Measurements from ENCODE around the gene SCGB2A2. TPM values are rescaled to one million over a fixed set of nuclear protein-coding genes. Genes with fewer than 3 reads are reported as not detected.

SCGB2A2 gene
- total RNA-seq, result not detected in 2 replicates

DNA sequence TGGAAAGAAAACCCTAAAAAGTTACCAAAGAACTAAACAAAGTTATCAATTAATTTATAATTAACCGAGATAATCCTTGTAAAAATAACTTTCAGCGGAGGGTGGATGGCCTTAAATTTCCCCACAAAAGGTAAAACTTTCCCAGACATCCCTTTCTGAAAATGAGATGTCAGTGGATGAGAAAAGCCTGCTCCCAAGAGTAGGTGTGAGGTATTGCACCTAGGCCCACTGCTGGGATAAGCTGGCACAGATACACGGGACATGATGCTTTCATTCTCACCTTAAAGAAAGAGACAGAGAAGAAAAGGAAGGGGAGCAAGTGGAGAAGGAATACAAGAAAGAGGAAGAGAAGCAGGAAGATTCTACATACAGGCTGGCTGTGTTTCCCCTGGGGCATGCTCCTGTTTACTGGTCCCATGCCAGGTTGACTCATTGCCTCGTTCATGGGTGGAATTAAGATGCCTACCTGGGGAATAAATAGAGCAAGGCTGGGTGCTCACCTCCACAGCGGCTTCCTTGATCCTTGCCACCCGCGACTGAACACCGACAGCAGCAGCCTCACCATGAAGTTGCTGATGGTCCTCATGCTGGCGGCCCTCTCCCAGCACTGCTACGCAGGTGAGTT is at the start of gene SCGB2A2:
Gene SCGB2A2, plus strand, starts transcription at position 505 of the 625 bp plus-strand sequence. Its CDS starts 59 bp downstream, at position 564.

DNA sequence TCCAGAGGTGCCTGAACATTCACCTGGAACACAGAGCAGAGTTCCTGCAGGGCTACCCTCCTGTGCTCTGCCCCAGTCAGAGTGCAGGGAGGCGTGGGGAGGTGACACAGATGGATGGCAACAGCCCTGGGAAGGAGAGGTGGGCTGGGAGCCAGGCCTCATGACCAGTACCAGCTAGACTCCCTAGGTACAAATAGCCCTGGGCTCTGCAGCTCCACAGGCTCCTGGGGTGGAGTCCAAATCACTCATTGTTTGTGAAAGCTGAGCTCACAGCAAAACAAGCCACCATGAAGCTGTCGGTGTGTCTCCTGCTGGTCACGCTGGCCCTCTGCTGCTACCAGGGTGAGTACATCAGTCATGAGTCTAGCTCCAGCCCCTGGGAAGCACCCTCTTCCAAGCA is 27.9 kb upstream of the SCGB2A2 start, which contains the start of gene SCGB1D2:
Gene SCGB1D2, plus strand, starts transcription at position 219 of the 400 bp plus-strand sequence. Its CDS starts 69 bp downstream, at position 288.

DNA sequence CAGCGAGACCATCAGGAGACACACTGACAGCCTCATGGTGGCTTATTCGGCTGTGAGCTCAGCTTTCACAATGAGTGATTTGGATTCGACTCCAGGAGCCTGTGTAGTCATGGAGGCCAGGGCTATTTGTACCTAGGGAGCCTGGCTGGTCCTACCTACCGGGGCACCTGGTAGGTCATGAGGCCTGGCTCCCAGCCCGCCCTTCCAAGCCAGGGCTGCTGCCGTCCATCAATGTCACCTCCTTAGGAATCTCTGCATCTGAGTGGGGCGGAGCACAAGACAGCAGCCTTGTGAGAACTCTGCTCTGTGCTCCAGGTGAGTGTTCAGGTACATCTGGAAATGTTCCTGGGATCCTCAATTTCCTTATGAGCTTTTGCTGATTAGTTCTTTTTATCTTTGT is 29.0 kb downstream of the SCGB2A2 start, which contains the start of gene SCGB1D4:
Gene SCGB1D4, minus strand, starts transcription at position 101 of the 400 bp plus-strand sequence. Its CDS starts 65 bp downstream, at position 36.

Other genes starting within 250 kb of the SCGB2A2 start
- gene INCENP, start 146.1 kb upstream of the SCGB2A2 start, total RNA-seq, result 13.3 and 19.2 TPM in 2 replicates
- not detected in 2 replicates for gene SCGB1D1, start 79.9 kb upstream of the SCGB2A2 start, total RNA-seq
- not detected in 2 replicates for gene SCGB2A1, start 61.5 kb upstream of the SCGB2A2 start, total RNA-seq
- not detected in 2 replicates for gene SCGB1D2, start 27.9 kb upstream of the SCGB2A2 start, total RNA-seq
- not detected in 2 replicates for gene SCGB1D4, start 28.9 kb downstream of the SCGB2A2 start, total RNA-seq
- gene ASRGL1, start 67.3 kb downstream of the SCGB2A2 start, total RNA-seq, result 0.23 and 0.59 TPM in 2 replicates
- not detected in 2 replicates for gene SCGB1A1, start 148.9 kb downstream of the SCGB2A2 start, total RNA-seq

All from smooth muscle cell of the pulmonary artery (primary cell).